ENCODE results near the gene NECAB3.

DNA sequence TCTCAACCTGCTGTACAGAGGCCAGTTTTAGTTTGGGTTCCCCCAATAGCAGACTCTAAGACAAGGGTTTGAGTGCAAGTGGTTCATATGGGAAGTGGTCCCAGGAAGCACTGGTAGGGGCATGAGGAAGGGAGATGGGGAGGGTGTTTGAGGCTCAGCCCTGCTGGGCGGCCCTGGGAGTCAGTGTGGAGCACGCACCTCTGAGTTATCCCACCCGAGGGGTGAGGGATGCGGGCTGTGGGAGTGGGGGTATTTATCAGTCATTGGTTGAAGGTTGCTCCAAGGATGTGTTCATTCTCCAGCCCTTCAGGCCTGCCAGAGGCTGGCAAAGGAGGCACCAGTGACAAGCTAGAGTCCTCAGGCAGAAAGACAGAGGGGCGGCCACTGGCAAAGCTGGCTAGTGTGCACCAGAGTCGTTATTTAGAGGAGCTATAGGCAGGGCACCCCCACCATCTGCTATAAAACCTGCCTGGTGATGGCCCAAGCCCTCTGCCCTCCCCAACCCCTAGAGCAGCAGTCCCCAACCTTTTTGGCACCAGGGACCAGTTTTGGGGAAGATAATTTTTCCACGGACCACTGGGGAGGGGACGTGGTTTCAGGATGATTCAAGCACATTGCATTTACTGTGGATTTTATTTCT lies 29.4 kb upstream of the NECAB3 start:
- TF ChIP-seq MXI1 (IDR thresholded peaks at IDR 0.05; ENCODE audit: low read depth, low read length) (no peak), TAF1 (IDR thresholded peaks at IDR 0.05; ENCODE audit: borderline replicate concordance, low read depth, low read length) (no peak)
- TF ChIP-seq, protein P1, sequence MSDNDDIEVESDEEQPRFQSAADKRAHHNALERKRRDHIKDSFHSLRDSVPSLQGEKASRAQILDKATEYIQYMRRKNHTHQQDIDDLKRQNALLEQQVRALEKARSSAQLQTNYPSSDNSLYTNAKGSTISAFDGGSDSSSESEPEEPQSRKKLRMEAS (IDR thresholded peaks at IDR 0.05; ENCODE audit: low read depth) = no peak
- TF ChIP-seq, protein P2, sequence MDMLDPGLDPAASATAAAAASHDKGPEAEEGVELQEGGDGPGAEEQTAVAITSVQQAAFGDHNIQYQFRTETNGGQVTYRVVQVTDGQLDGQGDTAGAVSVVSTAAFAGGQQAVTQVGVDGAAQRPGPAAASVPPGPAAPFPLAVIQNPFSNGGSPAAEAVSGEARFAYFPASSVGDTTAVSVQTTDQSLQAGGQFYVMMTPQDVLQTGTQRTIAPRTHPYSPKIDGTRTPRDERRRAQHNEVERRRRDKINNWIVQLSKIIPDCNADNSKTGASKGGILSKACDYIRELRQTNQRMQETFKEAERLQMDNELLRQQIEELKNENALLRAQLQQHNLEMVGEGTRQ (IDR thresholded peaks at IDR 0.05; ENCODE audit: borderline replicate concordance, low read depth, low read length) = no peak
